ENCODE results near the gene NHEJ1. TPM values are rescaled to one million over a fixed set of nuclear protein-coding genes. Genes with fewer than 3 reads are reported as not detected.

NHEJ1 gene
- total RNA-seq, 1 experiment from 2014 or later: 28.4 TPM

DNA sequence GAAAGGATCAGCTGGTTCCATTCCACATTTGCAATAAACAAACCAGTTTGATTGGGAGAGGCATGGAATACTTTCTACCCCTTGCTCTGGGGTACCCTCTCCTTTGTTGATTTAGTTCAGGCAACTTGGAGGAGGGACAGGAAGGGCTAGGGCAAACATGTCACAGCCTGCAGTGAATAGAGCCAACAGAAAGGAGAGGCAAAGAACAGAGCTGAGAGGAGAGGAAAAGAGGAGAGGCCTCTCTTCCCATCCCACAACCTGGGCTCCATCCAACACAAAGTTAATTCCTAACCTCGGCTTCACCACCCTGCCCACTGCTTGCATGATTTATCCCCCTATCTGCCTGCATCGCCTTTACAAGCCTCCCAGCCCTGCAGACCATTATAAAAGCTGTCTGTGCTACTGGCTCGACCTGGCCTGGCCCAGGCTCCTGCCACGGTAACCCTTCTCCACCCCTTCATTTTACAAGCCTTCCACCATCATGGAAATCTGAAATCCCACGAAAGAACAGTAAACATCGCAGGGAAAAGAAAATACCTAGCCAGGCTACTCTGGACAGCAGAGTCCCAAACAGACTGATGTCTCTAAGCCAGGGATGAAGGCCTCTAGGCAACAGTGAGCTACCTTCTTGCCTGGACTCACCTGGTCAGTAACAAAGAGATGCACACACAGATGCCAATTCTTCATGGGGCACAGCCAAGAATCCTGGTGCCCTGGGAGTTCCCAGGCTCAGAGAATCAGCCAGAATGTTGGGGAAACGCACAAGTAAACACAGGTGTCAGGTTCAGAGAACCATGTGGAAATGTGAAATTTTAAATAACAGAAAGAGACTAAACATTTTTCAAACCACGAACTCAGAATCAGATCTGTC, 43.6 kb downstream of the NHEJ1 start:
- no peak for DNase-seq (ENCODE audit: low read depth, low spot score)
- in situ Hi-C loops (cut with HindIII; ENCODE audit: low pct_unique_long_range_greater_than_20kb, low sequenced_read_pairs): no loop called here

DNA sequence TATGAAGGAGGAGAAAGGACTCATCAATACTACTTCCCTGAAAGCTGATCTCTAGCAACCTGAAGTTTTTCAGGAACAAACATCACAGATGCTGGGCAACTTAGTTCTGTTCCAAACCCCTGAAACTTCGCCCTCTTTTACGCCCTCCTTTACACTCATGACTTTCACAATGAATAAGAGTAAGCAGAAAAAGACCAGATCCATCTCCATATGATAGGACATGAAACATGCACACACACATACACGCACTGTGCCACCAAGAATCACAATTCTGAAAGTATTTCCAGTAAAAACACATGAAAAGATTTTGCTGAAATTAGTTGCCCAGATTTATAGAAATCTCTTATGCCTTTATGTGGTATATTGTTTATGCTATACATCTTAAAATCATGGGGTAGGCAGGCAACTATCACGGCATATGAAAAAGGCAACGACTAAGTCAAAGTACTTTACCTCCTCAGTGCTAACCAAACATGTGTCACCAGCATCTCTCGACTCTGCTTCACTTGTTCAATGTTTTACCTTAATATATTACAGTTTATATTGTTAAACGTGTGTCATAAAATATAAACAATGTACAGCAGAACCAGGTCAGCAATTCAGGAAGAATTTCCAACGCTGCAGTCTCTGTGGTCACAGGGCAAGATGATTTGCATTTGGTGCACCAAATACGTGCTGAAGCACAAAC, 47.8 kb downstream of the NHEJ1 start:
- DNase-seq (ENCODE audit: low read depth, low spot score): no peak
- in situ Hi-C loops (cut with HindIII; ENCODE audit: low pct_unique_long_range_greater_than_20kb, low sequenced_read_pairs): no loop called here

DNA sequence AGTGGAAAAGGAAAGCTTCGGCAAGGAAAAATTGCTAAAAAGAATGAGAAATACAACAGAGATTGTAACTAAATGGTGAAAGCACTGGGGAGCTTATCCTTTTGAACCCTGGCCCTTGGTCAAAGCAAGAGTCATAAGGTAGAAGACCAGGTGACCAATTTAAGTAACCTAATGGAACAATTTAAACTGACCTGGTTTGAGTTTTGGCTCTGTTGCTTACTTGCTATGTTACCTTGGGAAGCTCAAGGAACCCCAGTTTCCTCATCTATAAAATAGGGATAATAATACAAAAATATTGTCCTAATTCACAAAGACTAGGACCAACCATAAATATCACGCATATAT, 48.6 kb downstream of the NHEJ1 start:
- in situ Hi-C loops (cut with HindIII; ENCODE audit: low pct_unique_long_range_greater_than_20kb, low sequenced_read_pairs): no loop called here
- no peak for DNase-seq (ENCODE audit: low read depth, low spot score)

DNA sequence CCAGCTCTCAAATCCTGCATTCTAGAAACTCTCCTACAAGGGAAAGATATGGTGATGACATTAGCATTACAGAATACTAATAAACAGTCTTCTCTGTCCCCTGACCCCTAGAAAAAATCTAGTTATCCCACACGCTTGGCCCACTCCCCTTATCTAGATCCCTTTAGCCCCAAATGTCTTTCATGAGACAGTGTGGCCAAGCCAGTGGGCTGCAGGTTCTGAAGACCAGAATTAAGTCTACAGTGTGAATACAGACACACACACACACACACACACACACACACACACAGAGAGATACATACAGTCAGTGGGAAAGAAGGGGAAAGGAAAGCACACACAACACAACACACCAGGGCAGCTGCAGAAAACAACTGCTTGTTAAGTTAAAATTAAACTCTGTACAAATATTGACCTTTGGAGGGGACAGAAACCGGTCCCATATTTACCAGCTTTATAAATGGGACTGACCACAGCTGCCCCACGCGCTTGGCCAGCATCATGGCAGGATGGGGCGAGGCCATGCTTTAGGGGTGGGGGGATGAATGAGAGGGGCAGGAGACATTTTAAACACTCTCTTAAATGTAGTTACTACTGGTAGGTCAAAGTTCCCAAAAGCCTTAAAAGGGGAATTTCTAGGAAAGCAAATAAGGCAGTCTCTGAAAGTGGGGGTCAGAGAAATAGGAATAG, 49.1 kb downstream of the NHEJ1 start:
- no peak for DNase-seq (ENCODE audit: low read depth, low spot score)
- in situ Hi-C loops (cut with HindIII; ENCODE audit: low pct_unique_long_range_greater_than_20kb, low sequenced_read_pairs): no loop called here

DNA sequence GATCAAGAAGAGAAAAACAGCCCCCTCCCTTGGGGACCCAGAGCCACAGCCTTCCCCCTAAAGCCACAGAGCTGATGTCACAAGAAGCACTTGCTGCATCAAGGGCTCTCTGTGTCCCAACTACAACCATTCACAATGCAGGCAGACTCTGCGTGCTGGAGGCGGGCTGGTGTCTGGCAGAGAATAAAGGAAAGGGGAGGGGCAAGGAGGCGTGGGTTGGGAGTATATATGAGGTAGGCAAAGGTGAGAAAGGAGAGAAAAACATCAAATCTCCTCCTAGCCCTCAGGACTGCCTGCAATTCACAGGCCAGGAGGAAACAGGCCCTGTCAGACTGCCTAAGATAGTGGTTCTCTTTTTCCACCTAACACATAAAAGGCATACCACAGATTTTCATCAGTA, 51.1 kb downstream of the NHEJ1 start:
- in situ Hi-C loops (cut with HindIII; ENCODE audit: low pct_unique_long_range_greater_than_20kb, low sequenced_read_pairs): no loop called here

DNA sequence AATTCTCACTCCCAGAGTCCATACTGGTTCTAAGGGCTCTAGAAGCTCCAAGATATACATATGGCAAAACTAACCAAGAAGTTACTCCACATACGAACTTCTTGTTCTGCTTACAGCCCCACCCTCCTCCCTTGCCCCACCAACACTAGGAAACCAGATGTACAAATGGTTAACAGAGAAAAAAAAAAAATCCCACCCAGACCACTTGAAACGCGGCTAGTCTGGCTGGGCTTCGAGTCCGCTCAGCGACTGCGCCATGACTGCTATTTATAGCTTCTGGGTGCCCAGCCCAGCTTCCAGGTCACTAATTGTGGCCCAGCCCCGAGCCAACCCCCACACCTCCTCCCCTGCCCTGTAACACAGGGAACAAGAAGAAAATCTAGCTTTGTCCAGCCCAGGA, 52.9 kb downstream of the NHEJ1 start:
- in situ Hi-C loops (cut with HindIII; ENCODE audit: low pct_unique_long_range_greater_than_20kb, low sequenced_read_pairs): no loop called here

More for the DNA sequence above, 51.1 kb downstream of the NHEJ1 start:
- DNase-seq (ENCODE audit: low read depth, low spot score): no peak

DNA sequence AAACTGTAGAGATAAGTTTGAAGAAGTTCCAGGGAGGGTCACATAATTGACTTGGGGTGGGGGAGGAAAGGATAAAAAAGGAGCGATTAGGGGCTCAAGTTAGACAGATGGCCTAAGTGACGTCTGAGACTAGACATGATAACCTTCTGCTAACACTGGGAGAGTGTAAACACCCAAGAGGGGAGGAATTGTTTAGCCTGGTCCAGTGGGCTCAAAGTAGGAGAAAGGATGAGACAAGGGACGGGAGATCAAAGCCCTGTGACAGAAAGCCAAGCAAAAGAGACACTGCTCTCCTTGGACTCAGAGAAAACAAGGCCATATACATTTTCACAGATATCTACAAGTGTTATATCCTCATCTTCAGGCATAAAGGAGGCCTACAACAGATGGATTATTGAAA, 54.4 kb downstream of the NHEJ1 start:
- in situ Hi-C loops (cut with HindIII; ENCODE audit: low pct_unique_long_range_greater_than_20kb, low sequenced_read_pairs): no loop called here
- DNase-seq (ENCODE audit: low read depth, low spot score): peak; percentile 25

More for the DNA sequence above, 52.9 kb downstream of the NHEJ1 start:
- DNase-seq (ENCODE audit: low read depth, low spot score): no peak

DNA sequence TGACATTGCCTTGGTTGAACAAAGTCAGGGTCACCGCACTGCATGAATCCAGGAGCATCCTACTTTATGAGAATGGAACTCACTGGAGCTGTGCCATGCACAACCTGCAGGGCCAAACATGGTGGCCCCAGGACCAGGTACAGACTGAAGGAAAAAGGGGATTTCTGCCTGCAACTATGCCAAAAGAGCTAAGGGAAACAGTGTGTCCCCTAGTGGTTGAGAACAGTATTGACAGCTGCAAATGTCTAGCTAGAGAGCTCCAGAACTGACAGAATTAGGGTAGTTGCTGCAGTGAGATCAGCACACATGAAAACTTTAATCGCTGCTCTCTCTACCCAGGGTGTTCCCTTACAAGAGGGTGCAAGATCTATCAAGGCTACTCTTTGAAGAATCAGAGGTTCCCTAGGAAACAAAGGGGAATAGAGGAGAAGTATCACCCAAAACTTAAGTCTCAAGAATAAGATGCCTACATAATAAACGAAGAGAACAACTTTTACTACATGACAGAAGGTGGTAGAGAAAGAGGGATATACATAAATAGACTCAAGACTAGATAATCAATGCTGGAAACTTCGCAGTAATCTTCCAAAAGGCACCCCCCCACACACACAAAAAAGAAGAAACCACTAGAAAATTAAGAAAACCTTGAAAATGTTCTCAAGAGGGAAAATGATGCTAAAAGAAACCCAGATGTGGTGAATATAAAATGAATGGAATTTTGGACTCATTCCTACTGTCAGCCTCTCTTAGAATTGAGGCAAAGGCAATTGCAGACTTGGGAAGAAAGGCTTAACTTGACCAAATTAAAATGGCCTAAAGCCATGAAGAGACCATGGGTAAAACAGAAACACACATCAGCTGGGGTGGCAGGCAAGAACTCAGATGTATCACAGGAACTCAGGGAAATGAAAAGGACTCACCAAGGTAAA, 56.2 kb downstream of the NHEJ1 start:
- peak; percentile 78 for DNase-seq (ENCODE audit: low read depth, low spot score)
- in situ Hi-C loops (cut with HindIII; ENCODE audit: low pct_unique_long_range_greater_than_20kb, low sequenced_read_pairs): no loop called here

DNA sequence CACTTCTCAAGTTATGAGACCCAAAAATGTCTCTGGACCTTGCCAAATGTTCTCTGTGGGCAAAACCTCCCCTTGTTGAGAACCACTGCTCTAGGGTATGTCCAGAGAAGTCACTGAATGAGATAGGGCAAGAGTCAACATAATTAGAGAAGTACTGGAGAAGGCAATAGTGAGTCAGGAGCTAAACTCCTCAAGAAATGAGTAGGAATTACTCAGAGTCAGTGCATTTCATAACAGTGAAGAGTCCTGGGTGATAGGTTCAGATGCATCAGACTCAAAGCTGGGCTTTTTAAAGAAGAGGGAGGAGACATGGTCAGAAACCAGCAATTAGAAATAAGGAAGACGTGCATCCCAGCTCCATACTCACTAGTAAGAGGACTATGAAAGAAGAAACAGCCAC, 61.3 kb downstream of the NHEJ1 start:
- no peak for DNase-seq (ENCODE audit: low read depth, low spot score)
- in situ Hi-C loops (cut with HindIII; ENCODE audit: low pct_unique_long_range_greater_than_20kb, low sequenced_read_pairs): no loop called here

DNA sequence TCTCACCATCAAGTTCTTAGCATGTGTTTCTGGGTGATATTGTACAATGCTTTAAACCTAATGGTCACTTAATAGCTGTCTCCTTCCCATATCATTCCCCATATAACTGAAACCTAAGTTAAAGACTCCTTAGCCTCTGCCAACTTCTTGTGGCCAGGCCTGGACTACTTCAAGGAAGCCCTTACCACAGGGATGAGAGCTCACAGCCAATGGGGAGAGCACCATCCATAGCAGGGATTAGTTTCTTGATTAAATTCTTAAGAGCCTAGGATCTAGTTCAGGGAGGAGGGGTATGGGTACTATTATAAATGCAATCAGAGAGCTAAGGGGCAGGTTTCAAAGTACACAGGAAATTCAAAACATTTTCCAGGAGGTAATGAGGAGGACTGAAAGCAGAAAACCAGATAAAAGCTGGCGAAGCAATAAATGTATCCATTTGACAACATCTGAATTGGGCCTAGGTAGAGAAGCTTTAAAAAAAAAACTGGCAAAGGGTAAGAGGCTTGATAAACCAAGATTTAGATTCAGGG, 65.1 kb downstream of the NHEJ1 start:
- DNase-seq (ENCODE audit: low read depth, low spot score): no peak
- in situ Hi-C loops (cut with HindIII; ENCODE audit: low pct_unique_long_range_greater_than_20kb, low sequenced_read_pairs): no loop called here

DNA sequence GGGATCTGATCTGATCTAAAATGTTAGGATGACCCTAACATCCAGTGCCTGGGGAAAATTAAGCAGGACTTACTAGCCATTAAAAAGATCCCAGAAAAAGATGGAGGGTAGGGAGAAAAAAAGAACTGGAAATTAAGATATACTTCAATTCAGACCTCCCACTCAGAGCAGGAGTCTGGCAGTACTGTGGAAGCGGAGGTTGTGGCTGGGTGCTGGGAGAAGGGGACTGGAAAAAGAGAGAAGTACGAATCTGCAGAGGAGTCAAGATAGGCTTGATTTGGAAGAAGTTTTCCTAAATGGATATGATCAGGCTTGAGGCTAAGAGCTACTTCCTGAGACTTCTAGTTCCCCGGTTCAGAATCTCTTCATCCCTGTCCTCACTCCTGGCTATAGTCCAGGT, 66.4 kb downstream of the NHEJ1 start:
- in situ Hi-C loops (cut with HindIII; ENCODE audit: low pct_unique_long_range_greater_than_20kb, low sequenced_read_pairs): no loop called here
- DNase-seq (ENCODE audit: low read depth, low spot score): no peak

DNA sequence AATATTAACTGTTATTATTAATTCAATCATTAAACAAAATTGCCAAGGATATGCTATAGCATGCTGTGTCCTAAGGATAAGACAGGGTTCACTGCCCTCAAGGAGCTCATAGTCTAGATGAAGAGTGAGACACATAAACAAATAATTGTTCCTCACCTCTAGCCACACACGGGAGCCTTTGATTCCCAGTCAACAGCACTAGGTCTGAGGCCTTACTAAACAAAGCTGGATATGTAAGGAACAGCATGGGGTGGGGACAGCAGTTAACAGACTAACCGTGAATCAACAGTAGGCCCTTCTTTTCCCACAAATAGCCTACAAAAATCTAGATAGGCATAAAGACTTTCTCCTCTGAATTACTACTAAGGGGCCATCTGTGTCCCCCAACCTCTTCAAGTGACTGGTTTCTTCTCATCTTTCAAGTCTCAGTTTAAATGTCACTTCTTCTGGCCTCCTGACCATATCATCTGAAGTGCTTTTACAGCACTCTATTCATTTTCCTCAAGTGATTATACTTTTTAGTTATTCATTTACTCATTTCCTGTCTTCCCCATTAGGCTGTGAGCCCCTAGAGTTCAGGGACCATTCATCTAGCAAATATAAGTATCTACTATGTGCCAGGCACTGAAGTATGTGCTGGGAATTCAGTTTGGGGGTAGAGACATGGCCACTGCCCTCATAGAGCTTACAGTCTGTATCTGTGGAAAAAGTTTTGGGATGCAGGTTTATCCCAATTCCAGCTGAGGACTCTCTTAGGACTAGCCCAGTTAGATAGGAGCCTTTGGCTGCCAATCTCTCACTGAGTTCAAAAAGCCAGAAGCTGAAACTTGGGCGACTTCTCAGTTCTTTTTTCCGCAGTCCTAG, 69.9 kb downstream of the NHEJ1 start:
- no peak for DNase-seq (ENCODE audit: low read depth, low spot score)
- in situ Hi-C loops (cut with HindIII; ENCODE audit: low pct_unique_long_range_greater_than_20kb, low sequenced_read_pairs): no loop called here

DNA sequence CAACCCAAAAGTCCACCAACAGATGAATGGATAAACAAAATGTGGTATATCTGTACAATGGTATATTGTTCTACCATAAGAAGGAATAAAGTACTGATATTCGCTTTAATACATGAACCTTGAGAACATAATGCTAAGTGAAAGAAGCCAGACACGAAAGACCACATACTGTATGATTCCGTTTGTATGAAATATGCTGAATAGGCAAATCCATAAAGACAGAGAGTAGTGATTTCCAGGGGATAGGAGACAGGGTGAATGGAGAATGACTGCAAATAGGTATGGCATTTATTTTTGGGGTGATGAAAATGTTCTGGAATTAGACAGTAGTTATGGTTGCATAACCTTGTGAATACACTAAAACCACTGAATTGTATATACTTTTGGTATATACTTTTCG, 71.3 kb downstream of the NHEJ1 start:
- DNase-seq (ENCODE audit: low read depth, low spot score): no peak
- in situ Hi-C loops (cut with HindIII; ENCODE audit: low pct_unique_long_range_greater_than_20kb, low sequenced_read_pairs): no loop called here

DNA sequence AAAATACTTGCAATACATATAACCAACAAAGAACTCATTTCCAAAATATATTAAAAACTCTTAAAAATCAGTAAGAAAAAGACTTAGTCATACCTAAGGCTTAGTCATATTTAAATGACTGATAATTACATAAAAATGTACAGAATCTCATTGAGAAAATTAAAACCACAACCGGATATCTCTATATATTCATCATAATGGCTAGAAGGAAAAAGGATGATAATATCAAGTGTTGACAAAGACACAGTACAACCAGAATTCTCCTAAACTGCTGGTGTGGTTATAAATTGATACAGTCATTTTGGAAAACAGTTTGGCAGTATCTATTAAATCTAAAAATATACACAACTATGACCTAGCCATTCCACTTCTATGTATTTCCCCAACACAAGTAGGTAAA, 72.8 kb downstream of the NHEJ1 start:
- in situ Hi-C loops (cut with HindIII; ENCODE audit: low pct_unique_long_range_greater_than_20kb, low sequenced_read_pairs): no loop called here
- DNase-seq (ENCODE audit: low read depth, low spot score): no peak

DNA sequence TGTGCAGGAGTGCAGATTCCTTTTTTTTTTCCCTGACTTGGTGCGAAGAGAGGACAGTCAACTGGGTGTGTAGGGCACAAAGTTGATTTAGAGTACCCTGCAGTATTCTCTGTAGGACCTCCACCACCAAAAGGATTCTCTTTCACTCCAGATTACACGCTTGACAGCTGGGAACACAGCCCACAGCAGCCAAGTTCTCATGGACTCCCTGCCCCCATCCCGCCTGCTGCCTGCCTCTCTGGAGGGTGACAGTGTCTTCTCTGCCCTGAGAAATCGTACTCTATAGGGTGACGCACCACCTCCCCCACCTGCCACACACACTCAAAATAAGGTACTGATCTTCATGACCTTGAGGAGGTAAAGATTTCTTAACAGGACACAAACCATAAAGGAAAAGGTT, 73.3 kb downstream of the NHEJ1 start:
- in situ Hi-C loops (cut with HindIII; ENCODE audit: low pct_unique_long_range_greater_than_20kb, low sequenced_read_pairs): no loop called here
- DNase-seq (ENCODE audit: low read depth, low spot score): no peak

DNA sequence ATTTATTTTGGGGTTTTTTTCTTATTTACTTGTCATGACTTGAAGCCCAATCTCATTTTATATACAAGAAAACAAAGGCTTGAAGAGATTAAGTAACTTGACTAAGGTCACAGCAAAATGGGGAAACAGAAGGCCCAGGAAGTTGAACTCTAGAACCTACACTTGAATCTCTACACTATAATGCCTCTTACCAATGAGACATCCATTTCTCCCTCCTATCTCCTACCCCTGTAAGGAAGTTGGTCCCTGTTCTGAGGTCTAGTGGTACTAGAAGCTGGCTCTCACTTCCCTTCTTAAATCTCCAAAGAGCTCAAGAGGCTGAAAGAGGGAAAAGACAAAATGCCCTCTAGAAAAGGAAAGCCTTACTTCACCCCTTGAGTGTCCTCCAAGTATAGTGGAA, 74.4 kb downstream of the NHEJ1 start:
- in situ Hi-C loops (cut with HindIII; ENCODE audit: low pct_unique_long_range_greater_than_20kb, low sequenced_read_pairs): no loop called here
- no peak for DNase-seq (ENCODE audit: low read depth, low spot score)

DNA sequence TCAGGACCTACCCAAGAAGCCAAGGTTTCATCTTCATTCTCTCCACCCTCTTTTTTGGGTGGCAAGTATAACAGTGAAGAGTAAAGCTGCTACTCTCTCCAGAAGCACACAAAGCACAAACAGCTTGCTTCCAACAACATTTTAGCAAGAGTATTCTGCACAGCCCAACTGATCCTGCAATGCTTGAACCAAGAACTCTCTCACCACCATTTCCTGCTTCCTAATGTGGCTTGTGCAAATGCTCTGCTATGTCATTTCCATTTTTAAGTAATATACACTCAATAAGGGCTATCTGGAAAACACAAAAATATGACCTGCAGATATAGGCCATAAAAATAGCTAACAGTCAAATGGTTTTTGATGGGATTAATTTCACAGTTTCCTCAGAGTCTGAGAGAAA, 75.8 kb downstream of the NHEJ1 start:
- DNase-seq (ENCODE audit: low read depth, low spot score): no peak
- in situ Hi-C loops (cut with HindIII; ENCODE audit: low pct_unique_long_range_greater_than_20kb, low sequenced_read_pairs): no loop called here
